ENCODE measurements around the gene CCNDBP1. TPM values are rescaled to one million over a fixed set of nuclear protein-coding genes. Genes with fewer than 3 reads are reported as not detected.

Gene CCNDBP1
- 26.6 and 39.0 TPM in 2 replicates for total RNA-seq

GRCh38 chr15:43185157-43186002 is at the start of gene CCNDBP1:
CCNDBP1 (plus strand) TSS chr15:43185403; CDS start chr15:43185499, 96 bp downstream.
- Histone ChIP-seq H3K36me3 (ENCODE audit: control insufficient read depth, insufficient read depth, low read length) (peaks cover 6% of the 10 kb centered on the region), H3K4me3 (ENCODE audit: low read depth, low read length) (peak within 1 kb of the TSS; percentile 71), H3K27me3 (ENCODE audit: control insufficient read depth, insufficient read depth, low read length) (no peaks in the 10 kb centered on the region)
- DNase-seq (ENCODE audit: low read depth) (peak; percentile 69), FAIRE-seq (no peak)
- TF ChIP-seq CTCF (IDR thresholded peaks at IDR 0.05; ENCODE audit: insufficient read depth, low read length, severe bottlenecking) = peak; percentile 67

- DNase-seq (ENCODE audit: low read depth) = no peak
- no peak for TF ChIP-seq CTCF (IDR thresholded peaks at IDR 0.05; ENCODE audit: insufficient read depth, low read length, severe bottlenecking)
- H3K36me3 ChIP-seq (ENCODE audit: control insufficient read depth, insufficient read depth, low read length) = peaks cover 2% of the 10 kb centered on the region
- no peak for FAIRE-seq
- H3K27me3 ChIP-seq (ENCODE audit: control insufficient read depth, insufficient read depth, low read length) = no peaks in the 10 kb centered on the region
- H3K4me3 ChIP-seq (ENCODE audit: low read depth, low read length) = no peak overlapping the region
Measured at GRCh38 chr15:43143203-43143941, 41.8 kb upstream of the CCNDBP1 start.

GRCh38 chr15:43144512-43144911 is 40.7 kb upstream of the CCNDBP1 start:
- no peak for TF ChIP-seq CTCF (IDR thresholded peaks at IDR 0.05; ENCODE audit: insufficient read depth, low read length, severe bottlenecking)
- Histone ChIP-seq H3K27me3 (ENCODE audit: control insufficient read depth, insufficient read depth, low read length) (no peaks in the 10 kb centered on the region), H3K36me3 (ENCODE audit: control insufficient read depth, insufficient read depth, low read length) (peaks cover 2% of the 10 kb centered on the region), H3K4me3 (ENCODE audit: low read depth, low read length) (no peak overlapping the region)
- FAIRE-seq (no peak), DNase-seq (ENCODE audit: low read depth) (no peak)

- DNase-seq (ENCODE audit: low read depth) (no peak), FAIRE-seq (no peak)
- TF ChIP-seq CTCF (IDR thresholded peaks at IDR 0.05; ENCODE audit: insufficient read depth, low read length, severe bottlenecking) = no peak
- no peak overlapping the region for H3K4me3 ChIP-seq (ENCODE audit: low read depth, low read length)
- H3K36me3 ChIP-seq (ENCODE audit: control insufficient read depth, insufficient read depth, low read length) = no peaks in the 10 kb centered on the region
- no peaks in the 10 kb centered on the region for H3K27me3 ChIP-seq (ENCODE audit: control insufficient read depth, insufficient read depth, low read length)
Measured at GRCh38 chr15:43146184-43146583, 39.0 kb upstream of the CCNDBP1 start.

GRCh38 chr15:43150191-43150929 is 34.8 kb upstream of the CCNDBP1 start:
- no peaks in the 10 kb centered on the region for H3K36me3 ChIP-seq (ENCODE audit: control insufficient read depth, insufficient read depth, low read length)
- DNase-seq (ENCODE audit: low read depth) = peak; percentile 100
- peak; percentile 96 for FAIRE-seq
- no peak overlapping the region for H3K4me3 ChIP-seq (ENCODE audit: low read depth, low read length)
- TF ChIP-seq CTCF (IDR thresholded peaks at IDR 0.05; ENCODE audit: insufficient read depth, low read length, severe bottlenecking) = no peak
- no peaks in the 10 kb centered on the region for H3K27me3 ChIP-seq (ENCODE audit: control insufficient read depth, insufficient read depth, low read length)
